HL-60 (cell line): Measurements from ENCODE around the gene RPS15A.
"Not testable (repeated sequence)": the region's sequence is repeated elsewhere in the genome, so short reads cannot be mapped to it uniquely, and the experiment has no call there.

ENCODE experiments used
- GABPA ChIP-seq: IDR thresholded peaks from 2 replicates; pipeline ENCODE4 v1.6.1; 2012; ENCODE audit warnings: low read depth
- POLR2AphosphoS5 ChIP-seq: IDR thresholded peaks from 2 replicates; pipeline ENCODE4 v1.6.1; 2012; ENCODE audit warnings: low read depth
- REST ChIP-seq: IDR thresholded peaks from 2 replicates; pipeline ENCODE4 v1.6.1; 2012; ENCODE audit warnings: low read depth; ENCODE audit not compliant: insufficient replicate concordance
- TF ChIP-seq, protein P1 (sequence below): IDR thresholded peaks from one replicate; pipeline ENCODE4 v1.5.1; 2011; ENCODE audit warnings: low read length, control low read depth, inconsistent platforms; ENCODE audit not compliant: insufficient read depth

GRCh38 chr16:18777664-18778063 lies 12.5 kb downstream of the RPS15A start:
- TF ChIP-seq POLR2AphosphoS5, REST, GABPA: not testable (repeated sequence)
- TF ChIP-seq, protein P1, sequence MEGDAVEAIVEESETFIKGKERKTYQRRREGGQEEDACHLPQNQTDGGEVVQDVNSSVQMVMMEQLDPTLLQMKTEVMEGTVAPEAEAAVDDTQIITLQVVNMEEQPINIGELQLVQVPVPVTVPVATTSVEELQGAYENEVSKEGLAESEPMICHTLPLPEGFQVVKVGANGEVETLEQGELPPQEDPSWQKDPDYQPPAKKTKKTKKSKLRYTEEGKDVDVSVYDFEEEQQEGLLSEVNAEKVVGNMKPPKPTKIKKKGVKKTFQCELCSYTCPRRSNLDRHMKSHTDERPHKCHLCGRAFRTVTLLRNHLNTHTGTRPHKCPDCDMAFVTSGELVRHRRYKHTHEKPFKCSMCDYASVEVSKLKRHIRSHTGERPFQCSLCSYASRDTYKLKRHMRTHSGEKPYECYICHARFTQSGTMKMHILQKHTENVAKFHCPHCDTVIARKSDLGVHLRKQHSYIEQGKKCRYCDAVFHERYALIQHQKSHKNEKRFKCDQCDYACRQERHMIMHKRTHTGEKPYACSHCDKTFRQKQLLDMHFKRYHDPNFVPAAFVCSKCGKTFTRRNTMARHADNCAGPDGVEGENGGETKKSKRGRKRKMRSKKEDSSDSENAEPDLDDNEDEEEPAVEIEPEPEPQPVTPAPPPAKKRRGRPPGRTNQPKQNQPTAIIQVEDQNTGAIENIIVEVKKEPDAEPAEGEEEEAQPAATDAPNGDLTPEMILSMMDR = not testable (repeated sequence)
